Stimulated activated CD4-positive, alpha-beta T cell treated with anti-CD3 and anti-CD28 coated beads, Interleukin-12 subunit alpha, Interleukin-12 subunit beta, amount 100 ng/mL, for 24 hours (primary cell): ENCODE data around the gene MBD3.

ENCODE experiments used
- DNase-seq, 2 experiments: peaks; one replicate each; pipeline ENCODE4 v3.0.0-alpha.2; 2020; ENCODE audit warnings: low read depth in 2 of 2

Gene MBD3

GRCh38 chr19:1598777-1599459, 6.3 kb upstream of the MBD3 start:
- no peak for DNase-seq

DNA sequence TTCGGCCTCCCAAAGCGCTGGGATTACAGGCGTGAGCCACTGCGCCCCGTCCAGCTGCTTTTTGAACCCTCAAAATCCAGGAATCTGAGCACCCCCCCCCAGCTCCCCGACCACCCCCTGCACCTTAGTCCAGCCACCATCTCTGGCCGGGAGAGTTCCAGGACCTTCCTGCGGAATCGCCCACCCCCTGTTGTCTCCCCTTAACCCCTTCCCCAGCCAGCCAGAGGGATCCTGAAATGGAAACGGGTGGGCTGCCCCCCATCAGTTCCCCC, 772 bp upstream of the MBD3 start:
- DNase-seq, result no peak

- peak; percentile 70 for DNase-seq
Observed at GRCh38 chr19:1592024-1592754, 476 bp downstream of the MBD3 start.

GRCh38 chr19:1591421-1592023, 1.1 kb downstream of the MBD3 start:
- DNase-seq, result peak in 1 of 2 experiments; percentile 19

DNA sequence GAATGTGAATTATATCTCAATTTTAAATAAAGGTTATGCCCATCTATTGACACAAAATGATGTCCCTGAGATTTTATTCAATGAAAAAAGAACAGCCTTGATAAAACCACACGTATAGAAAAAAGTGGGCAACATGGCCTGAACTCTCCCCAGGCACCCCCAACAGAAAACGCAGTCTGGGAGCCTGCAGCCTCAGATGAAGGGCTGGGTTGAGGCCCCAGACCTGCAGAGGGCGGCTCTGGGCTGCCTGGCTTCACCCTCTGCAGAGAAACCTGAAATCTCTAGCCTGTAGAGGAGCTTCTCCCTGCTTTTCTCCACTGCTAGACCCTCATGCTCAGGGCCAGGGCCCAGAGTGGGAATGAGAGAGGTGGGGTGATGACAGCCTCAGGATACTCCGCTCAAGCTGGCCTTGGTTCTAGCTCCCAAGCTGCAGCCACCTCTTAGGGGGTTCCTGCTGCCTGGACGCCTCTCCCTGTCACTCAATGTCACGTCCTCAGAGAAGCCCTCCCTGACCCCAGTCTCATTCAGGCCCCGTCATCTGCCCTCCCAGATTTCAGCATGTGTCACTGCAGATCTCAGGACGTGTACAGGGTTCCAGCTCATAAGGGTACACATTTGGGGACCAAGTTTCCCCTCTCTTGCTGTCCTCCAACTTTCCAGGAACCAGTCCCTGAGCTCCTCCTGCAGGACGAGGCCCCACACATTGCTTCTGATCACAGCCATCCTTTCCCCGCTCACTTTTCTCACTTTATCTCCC, 1.8 kb downstream of the MBD3 start:
- peak in 1 of 2 experiments; percentile 32 for DNase-seq

DNA sequence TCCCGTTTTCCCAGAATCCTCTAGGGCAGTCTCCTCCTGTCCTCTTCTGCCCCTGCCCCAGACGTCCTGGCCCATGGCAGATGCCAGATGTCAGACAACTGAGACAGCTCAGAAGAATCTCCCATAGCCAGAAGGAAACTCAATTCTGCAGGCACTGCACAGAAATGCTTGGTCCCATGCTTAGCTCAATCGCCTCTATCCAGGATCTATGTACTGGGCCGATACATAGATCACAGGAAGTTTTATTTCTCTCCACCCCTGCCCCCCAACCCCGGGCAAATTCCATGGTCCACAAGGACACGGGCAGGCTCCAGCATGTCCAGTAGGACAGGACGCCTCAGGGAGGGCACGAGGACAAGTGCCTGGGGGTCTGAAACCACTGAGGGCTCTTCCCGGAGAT, 4.8 kb downstream of the MBD3 start:
- no peak for DNase-seq

GRCh38 chr19:1585243-1585580, 7.5 kb downstream of the MBD3 start:
- DNase-seq, result no peak

DNA sequence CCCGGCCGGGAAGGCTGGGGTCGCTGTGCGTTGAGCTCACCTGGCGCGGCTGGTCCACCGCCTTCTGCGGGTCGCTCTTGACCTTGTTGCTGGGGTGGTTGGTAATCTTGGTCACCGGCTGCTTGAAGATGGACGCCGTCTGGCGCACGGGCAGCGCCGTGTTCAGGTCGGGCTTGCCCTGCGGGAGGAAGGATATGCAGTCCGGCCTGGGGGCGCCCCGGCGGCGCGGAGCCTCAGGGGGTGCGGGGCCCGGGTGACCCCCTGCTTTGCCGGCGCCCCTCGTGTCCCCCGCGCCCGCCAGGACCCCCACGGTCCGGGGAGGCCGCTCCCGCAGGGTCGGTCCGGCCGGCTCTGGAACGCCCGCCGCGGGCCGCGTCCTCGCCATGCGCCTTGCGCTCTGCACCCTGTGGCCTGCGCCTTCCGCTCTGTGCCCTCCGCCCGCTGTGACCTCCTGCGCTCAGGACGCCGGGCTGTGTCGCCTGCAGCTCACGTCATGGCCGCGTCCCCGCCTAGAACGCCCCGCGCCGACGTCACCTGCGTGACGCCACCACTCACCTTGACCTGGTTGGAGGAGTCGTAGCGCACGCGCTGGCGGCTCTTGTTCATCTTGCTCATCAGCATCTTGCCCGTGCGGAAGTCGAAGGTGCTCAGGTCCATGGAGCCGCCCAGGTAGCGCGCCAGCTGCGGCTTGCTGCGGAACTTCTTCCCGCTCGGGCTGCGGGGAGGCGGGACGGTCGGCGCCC, 8.0 kb downstream of the MBD3 start:
- DNase-seq, result no peak

DNA sequence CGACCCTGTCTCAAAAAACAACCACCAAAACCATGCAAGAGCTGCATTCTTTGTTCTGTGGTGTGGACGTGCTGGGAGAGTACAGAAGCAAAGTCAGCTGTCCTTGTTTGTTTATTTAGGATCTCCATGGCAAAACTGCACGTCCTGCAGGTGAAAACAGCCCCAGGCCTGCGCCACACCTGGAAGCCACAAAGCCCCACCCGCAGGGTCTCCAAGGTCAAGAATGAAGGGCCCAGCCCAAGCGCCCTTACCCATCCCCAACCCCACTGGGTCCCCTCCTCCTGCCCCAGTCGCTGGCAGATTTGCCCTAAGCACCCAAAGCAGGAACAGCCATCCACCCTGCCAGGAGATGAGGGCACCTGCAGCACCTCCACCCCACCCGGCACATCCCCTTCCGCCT, 10.5 kb downstream of the MBD3 start:
- DNase-seq, result no peak

DNA sequence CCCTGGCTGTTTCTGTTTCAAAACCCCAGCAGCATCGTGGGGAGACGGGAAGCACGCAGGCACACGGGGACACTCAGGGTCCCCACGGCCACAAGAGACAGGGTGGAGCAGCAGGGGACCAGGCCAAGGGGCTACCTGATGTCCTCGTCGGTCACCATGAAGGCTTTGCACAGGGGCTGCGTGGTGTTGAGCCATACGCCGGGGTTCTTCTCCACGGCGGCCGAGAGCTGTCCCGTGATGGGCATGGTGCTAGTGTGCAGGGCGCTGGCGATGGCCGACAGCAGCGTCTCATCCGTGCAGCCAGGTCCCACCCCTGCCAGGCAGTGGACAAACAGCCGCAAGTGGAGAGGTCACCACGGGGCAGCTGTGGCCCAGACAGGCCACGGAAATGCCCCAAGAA, 11.7 kb downstream of the MBD3 start:
- DNase-seq, result no peak

GRCh38 chr19:1580382-1580781, 12.3 kb downstream of the MBD3 start:
- no peak for DNase-seq

GRCh38 chr19:1579222-1579621, 13.4 kb downstream of the MBD3 start:
- no peak for DNase-seq

GRCh38 chr19:1577929-1578618, 14.6 kb downstream of the MBD3 start:
- DNase-seq, result no peak

- no peak for DNase-seq
Observed at GRCh38 chr19:1577090-1577928, 15.4 kb downstream of the MBD3 start.

- DNase-seq, result no peak
Observed at GRCh38 chr19:1576242-1577089, 16.2 kb downstream of the MBD3 start.

DNA sequence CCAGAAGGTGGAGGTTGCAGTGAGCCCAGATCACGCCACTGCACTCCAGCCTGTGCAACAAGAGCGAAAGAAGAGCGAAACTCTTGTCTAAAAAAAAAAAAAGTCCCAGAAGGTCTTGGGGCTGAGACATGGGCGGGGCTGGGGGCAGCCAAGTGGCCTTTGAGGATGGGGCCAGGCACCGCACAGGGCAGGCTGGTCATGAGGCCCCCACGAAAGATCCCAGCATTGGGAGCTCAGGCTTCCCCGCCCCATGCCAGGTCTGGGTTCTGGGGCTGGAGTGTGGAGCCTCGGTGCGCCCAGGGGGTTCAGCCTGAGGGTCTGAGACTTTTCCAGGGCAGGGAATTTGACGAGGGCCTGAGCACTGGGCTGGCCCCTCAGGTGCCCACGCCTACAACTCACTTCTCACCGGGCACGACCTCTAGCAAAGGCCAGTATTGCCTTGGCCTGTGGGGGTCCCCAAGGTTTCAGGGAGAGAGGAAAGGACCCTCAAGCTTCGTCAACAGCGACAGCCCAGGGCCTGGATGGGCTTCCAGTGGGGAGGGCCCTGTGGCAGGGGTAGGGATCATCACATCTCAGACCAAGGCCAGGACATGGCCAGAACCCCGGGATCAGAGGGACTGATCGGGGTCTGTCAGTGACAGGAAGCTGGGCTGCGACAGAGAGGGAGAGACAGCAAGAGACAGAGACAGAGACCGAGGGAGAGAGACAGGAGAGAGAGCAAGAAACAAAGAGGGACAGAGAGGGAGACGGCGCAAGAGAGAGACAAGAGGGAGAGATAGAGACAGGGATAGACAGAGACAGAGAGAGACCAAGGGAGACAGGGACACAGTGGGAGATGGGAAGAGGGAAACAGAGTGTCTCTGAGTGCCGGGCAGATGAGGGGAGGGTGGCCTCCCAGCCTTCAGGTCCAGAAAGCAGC, 17.1 kb downstream of the MBD3 start:
- DNase-seq, result no peak

GRCh38 chr19:1574354-1575136, 18.1 kb downstream of the MBD3 start:
- DNase-seq, result no peak

GRCh38 chr19:1572795-1573194, 19.9 kb downstream of the MBD3 start:
- no peak for DNase-seq
